Stimulated activated CD4-positive, alpha-beta T cell treated with anti-CD3 and anti-CD28 coated beads, Interleukin-4, amount 100 ng/mL, for 24 hours (primary cell): Measurements from ENCODE around the gene FAM222B.
"Not testable (repeated sequence)": the region's sequence is repeated elsewhere in the genome, so short reads cannot be mapped to it uniquely, and the experiment has no call there.

Source experiments
- DNase-seq: peaks from one replicate; pipeline ENCODE4 v3.0.0-alpha.2; 2020

FAM222B gene

DNA sequence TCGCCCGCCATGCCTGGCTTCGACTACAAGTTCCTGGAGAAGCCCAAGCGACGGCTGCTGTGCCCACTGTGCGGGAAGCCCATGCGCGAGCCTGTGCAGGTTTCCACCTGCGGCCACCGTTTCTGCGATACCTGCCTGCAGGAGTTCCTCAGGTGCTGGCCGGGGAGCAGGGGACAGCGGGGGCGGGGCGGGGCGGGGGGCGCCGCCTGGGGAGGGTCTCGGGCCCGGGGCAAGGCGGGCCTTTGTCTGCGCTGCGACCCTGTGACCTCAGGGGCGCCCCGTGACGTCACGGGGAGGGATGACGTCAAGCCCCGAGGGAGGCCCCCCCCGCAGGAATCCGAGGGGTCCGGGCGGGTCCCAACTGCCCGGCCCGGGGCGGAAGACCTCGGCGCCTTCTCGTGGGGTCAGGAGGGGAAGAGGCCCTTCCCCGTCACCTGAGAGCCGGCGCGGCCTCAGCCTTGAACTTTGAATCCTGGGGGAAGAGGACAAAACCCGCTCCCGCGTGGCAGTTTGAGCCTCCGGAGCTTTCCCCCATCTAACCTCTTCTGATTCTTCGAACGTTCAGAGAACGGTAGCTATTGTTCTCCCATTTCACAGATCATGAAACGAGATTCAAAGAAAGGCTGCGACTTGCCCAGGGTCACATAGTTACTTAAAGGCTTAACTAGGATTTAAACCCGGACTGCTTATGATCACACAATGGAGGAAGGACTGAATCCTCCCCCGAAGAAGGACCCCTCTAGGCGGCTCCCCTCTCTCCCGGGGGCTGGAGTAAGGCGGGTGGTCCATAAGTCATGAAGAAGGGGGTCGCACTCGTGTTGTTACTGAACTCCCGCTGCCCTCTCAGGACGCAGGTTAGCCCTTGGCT, 98.3 kb downstream of the FAM222B start:
- peak; percentile 69 for DNase-seq

- DNase-seq, result peak; percentile 81
These were observed 99.1 kb downstream of the FAM222B start, which contains the start of gene TRAF4 for GRCh38 chr17:28743243-28744103. Gene TRAF4, plus strand, starts transcription at chr17:28744011. Its CDS starts 102 bp downstream, at chr17:28744113.

GRCh38 chr17:28741358-28742349, 100.9 kb downstream of the FAM222B start:
- DNase-seq, result peak; percentile 3

- peak; percentile 3 for DNase-seq
These were observed 101.9 kb downstream of the FAM222B start for GRCh38 chr17:28740406-28741357.

DNA sequence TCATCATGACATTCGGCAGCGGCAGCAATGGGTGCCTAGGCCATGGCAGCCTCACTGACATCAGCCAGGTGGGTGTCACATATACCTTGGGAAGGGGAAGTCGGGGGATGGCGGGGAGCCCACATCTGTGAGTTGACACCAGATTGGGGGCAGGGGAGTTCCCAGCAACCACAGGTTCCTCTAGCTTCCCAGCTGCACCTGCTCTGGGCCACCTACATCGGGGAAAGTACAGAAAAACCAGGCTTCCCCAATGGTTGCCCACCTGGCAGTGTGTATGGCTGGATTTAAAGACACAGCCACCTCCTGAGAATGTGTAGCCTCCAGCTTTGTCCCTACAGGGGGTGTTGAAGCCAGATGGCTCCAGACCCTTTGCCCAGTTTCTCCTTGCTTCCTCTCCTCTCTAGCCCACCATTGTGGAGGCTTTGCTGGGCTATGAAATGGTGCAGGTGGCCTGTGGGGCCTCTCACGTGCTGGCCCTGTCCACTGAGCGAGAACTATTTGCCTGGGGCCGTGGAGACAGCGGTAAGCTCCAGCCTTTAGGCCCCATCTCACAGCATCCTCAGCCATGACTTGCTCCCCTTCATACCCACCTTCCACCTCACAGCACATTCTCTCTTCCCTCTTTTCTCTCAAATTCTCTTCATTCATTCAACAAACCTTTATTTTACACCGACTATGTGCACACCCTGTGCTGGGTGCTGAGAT, 103.8 kb downstream of the FAM222B start:
- peak; percentile 63 for DNase-seq

- no peak for DNase-seq
These were observed 104.6 kb downstream of the FAM222B start for GRCh38 chr17:28737770-28738679.

DNA sequence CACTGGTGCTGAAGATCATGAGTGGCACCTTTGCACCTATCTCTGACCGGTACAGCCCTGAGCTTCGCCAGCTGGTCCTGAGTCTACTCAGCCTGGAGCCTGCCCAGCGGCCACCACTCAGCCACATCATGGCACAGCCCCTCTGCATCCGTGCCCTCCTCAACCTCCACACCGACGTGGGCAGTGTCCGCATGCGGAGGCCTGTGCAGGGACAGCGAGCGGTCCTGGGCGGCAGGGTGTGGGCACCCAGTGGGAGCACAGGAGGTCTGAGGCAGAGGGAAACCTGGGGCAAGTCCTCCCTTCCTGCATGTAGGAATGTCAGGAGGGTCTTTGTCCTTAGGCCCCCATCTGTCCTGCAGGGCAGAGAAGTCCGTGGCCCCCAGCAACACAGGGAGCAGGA, 105.3 kb downstream of the FAM222B start:
- no peak for DNase-seq

GRCh38 chr17:28735913-28736769, 106.4 kb downstream of the FAM222B start:
- DNase-seq, result not testable (repeated sequence)

GRCh38 chr17:28735242-28735722, 107.3 kb downstream of the FAM222B start:
- no peak for DNase-seq

GRCh38 chr17:28734712-28735241, 107.8 kb downstream of the FAM222B start:
- DNase-seq, result no peak

- no peak for DNase-seq
These were observed 109.2 kb downstream of the FAM222B start for GRCh38 chr17:28733346-28733745.

GRCh38 chr17:28729950-28730330, 112.7 kb downstream of the FAM222B start:
- DNase-seq, result no peak

DNA sequence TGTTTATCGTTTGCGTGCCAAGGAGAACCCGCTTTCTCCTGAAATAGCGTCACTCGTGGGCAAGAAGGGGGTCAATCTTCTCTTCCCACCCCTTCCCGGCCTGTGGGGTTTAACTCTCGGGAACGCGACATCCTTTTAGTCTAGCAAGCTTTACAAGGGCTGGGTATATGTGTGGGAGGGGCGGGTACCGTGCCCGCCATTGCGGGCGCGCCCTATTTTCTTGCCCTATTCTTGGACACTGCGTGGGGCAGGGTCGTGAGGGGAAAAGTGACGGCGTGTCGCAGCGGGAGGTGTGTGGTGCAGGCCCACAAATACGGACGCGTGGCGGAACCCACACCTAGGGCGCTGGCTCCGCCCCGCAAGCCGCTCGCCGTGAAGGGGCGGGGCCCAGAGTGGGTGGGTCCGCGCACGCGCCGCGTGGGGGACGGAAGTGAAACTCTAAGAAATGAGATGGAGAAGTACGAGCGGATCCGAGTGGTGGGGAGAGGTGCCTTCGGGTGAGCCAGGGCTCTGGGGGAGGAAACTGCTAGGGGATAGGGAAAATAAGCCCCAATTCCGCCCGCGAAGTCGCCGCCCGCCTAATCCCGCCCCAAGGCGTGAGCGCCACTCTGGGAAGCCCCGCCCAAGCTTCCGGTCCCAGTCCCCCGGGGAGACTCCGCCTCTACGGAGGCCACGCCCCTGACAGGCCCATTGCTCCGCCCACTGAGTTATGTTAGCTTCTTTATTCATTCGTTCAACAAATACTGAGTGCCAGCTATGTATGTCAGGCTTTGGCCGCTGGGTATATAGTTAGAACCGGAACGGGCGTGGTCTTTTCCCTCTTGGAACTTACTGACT, 114.0 kb downstream of the FAM222B start, which contains the start of gene NEK8:
NEK8 (plus strand) TSS at position 425 of the 837 bp plus-strand sequence; CDS start at position 451, 26 bp downstream.
- peak; percentile 98 for DNase-seq

GRCh38 chr17:28726627-28727491, 115.7 kb downstream of the FAM222B start:
- DNase-seq, result peak; percentile 94

DNA sequence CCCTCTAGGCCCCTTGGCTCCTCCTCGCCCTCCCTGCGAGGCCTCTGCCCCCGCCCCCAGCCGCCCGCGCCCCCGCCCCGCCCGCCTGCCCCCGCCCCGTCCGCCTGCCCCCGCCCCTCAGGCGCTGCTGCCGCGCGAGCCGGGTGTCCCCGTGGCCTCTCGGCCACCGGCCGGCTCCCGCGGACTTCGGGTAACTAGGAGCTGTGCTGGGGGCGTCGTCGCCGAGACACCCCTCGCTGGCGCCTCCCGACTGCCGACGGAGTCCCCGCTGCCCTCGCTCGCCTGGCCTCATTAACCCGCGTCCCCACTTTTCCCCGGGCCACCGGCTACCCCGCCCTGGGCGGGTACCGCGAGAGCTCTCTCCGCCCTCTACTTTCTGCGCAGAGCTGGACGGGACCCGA, 116.4 kb downstream of the FAM222B start, which contains the start of gene TLCD1:
TLCD1 (minus strand) TSS at position 8 of the 401 bp plus-strand sequence. CDS start 136 bp downstream, outside the sequence.
- DNase-seq, result peak; percentile 79
